Uterus (tissue), 2 donors: ENCODE measurements around the gene TMEM185B.

Experiments used
- POLR2A ChIP-seq, 2 donors: fragments of 450-650 bp; IDR thresholded peaks; one replicate each; pipeline ENCODE4 v1.6.1; 2016; ENCODE audit warnings: antibody characterized with exemption in 2 of 2, mild to moderate bottlenecking in 1 of 2, moderate library complexity in 1 of 2
- TF ChIP-seq, protein P1 (sequence below), 4 experiments: fragments of 200-600 bp in 2 of 4; fragments of 450-650 bp in 2 of 4; sonication (generic) in 2 of 4; IDR thresholded peaks; one replicate each; pipeline ENCODE4 v1.5.1; 2016 to 2019; ENCODE audit warnings: antibody characterized with exemption in 4 of 4, mild to moderate bottlenecking in 2 of 4, moderate library complexity in 1 of 4

DNA sequence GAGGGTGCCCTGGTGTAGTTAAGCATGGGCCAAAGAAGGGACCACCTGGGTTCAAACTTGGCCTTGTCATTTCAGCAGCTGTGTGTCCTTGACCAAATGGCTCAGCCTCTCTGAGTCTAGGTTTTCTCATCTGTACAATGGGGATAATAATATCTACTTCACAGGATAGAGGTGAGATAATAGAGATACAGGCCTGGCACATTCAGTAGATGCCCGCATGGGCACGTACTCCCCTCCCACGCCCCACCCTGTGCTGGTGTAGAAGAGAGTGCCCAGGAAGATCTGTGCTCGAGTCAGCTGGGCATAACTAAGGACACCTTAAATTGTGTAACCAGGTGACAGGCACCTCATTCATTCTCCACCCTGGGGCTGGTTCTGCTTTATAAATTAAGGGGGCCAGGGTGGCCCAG, 8.4 kb upstream of the TMEM185B start:
- TF ChIP-seq, protein P1, sequence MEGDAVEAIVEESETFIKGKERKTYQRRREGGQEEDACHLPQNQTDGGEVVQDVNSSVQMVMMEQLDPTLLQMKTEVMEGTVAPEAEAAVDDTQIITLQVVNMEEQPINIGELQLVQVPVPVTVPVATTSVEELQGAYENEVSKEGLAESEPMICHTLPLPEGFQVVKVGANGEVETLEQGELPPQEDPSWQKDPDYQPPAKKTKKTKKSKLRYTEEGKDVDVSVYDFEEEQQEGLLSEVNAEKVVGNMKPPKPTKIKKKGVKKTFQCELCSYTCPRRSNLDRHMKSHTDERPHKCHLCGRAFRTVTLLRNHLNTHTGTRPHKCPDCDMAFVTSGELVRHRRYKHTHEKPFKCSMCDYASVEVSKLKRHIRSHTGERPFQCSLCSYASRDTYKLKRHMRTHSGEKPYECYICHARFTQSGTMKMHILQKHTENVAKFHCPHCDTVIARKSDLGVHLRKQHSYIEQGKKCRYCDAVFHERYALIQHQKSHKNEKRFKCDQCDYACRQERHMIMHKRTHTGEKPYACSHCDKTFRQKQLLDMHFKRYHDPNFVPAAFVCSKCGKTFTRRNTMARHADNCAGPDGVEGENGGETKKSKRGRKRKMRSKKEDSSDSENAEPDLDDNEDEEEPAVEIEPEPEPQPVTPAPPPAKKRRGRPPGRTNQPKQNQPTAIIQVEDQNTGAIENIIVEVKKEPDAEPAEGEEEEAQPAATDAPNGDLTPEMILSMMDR (IDR thresholded peaks at IDR 0.05): no peak
- no peak for TF ChIP-seq POLR2A (IDR thresholded peaks at IDR 0.05)
